Thyroid gland (tissue), 4 donors: ENCODE data around the gene B9D1. TPM values are rescaled to one million over a fixed set of nuclear protein-coding genes. Genes with fewer than 3 reads are reported as not detected.
"Not testable (repeated sequence)": the region's sequence is repeated elsewhere in the genome, so short reads cannot be mapped to it uniquely, and the experiment has no call there.

Experiments used
- DNase-seq, 2 donors: peaks; one replicate each; pipeline ENCODE4 v3.0.0-alpha.2; 2019
- H3K27ac ChIP-seq, 3 donors: fragments of 200-600 bp; sonication (generic); 1 replicate in 2 of 3; 2 replicates in 1 of 3; pipeline ENCODE4 v1.5.1; 2016 to 2019; ENCODE audit warnings: mild to moderate bottlenecking in 1 of 3, moderate library complexity in 1 of 3
- H3K27me3 ChIP-seq: fragments of 200-600 bp; sonication (generic); one replicate; pipeline ENCODE4 v1.5.1; 2019
- H3K36me3 ChIP-seq, 2 donors: fragments of 200-600 bp; sonication (generic); one replicate each; pipeline ENCODE4 v1.5.1; 2016 to 2019
- H3K4me1 ChIP-seq, 2 donors: fragments of 200-600 bp; sonication (generic); one replicate each; pipeline ENCODE4 v1.5.1; 2017 to 2019
- H3K4me3 ChIP-seq, 3 donors: fragments of 200-600 bp; sonication (generic); replicated peaks in 1 of 3; 1 replicate in 2 of 3; 2 replicates in 1 of 3; pipeline ENCODE4 v1.5.1; 2016; ENCODE audit warnings: mild to moderate bottlenecking in 1 of 3
- H3K9me3 ChIP-seq: fragments of 200-600 bp; sonication (generic); one replicate; pipeline ENCODE4 v1.5.1; 2017
- CTCF ChIP-seq, 6 experiments: fragments of 200-600 bp in 3 of 6; fragments of 450-650 bp in 3 of 6; sonication (generic) in 3 of 6; IDR thresholded peaks; one replicate each; pipeline ENCODE4 v1.5.1; 2016 to 2019; ENCODE audit warnings: antibody characterized with exemption in 6 of 6, mild to moderate bottlenecking in 2 of 6, inconsistent platforms in 1 of 6, moderate library complexity in 1 of 6
- POLR2A ChIP-seq, 2 donors: fragments of 450-650 bp; IDR thresholded peaks; one replicate each; pipeline ENCODE4 v1.6.1; 2017; ENCODE audit warnings: antibody characterized with exemption in 2 of 2, mild to moderate bottlenecking in 2 of 2, moderate library complexity in 1 of 2
- WGBS, 2 donors: methylation state at CpG; one replicate each; pipeline ENCODE4 v1.1.5; 2017; 5-methylcytosine and 5-hydroxymethylcytosine counted together
- intact Hi-C: fragments of 100-400 bp; cut with DNase I; formaldehyde crosslinking; loops from one replicate; pipeline ENCODE4 v1.15.1; 2023
- total RNA-seq, 4 donors: library from RNA; depleted of rRNA; stranded (reverse); fragments of >200 nt; gene quantifications; one replicate each; pipeline ENCODE4 v1.2.3, GENCODE V29; 2016

The B9D1 gene
- total RNA-seq, 4 donors from 2014 or later, result 45.0 to 104 (median 90.3) TPM

GRCh38 chr17:19359856-19360255 lies 2.7 kb downstream of the B9D1 start:
- H3K27me3 ChIP-seq, result no peaks in the 10 kb centered on the region
- 96 to 98% methylated on average over 5 of the region's 5 CpGs for WGBS, 2 donors
- peaks cover 4 to 5% of the 10 kb centered on the region in 2 donors for H3K36me3 ChIP-seq
- TF ChIP-seq POLR2A (IDR thresholded peaks at IDR 0.05) (no peak), CTCF (IDR thresholded peaks at IDR 0.05) (no peak)
- H3K4me1 ChIP-seq, result peaks cover 12 to 13% of the 10 kb centered on the region in 2 donors
- no peak overlapping the region for H3K4me3 ChIP-seq
- no peaks in the 10 kb centered on the region for H3K9me3 ChIP-seq
- intact Hi-C loops, result loop anchor here (5.0 to 10.0 kb wide), 2 partner anchors 87 to 405 kb away; no protein-coding TSS in a partner anchor
- H3K27ac ChIP-seq, result no peak overlapping the region
- no peak for DNase-seq

- Histone ChIP-seq H3K27ac (no peak overlapping the region), H3K4me3 (no peak overlapping the region), H3K27me3 (no peaks in the 10 kb centered on the region), H3K9me3 (no peaks in the 10 kb centered on the region), H3K36me3 (peaks cover 4 to 5% of the 10 kb centered on the region in 2 donors), H3K4me1 (peaks cover 12 to 13% of the 10 kb centered on the region in 2 donors)
- 85 to 88% methylated on average over 7 of the region's 7 CpGs for WGBS, 2 donors
- TF ChIP-seq CTCF (IDR thresholded peaks at IDR 0.05), result no peak
- no peak for TF ChIP-seq POLR2A (IDR thresholded peaks at IDR 0.05)
- intact Hi-C loops, result no loop called here
- DNase-seq, result no peak
These were observed 3.4 kb downstream of the B9D1 start for GRCh38 chr17:19359151-19359550.

- intact Hi-C loops, result no loop called here
- Histone ChIP-seq H3K4me3 (no peak overlapping the region), H3K27me3 (no peaks in the 10 kb centered on the region), H3K4me1 (peaks cover 9% of the 10 kb centered on the region in 2 donors), H3K9me3 (no peaks in the 10 kb centered on the region), H3K36me3 (peaks cover 4 to 5% of the 10 kb centered on the region in 2 donors), H3K27ac (no peak overlapping the region)
- no peak for TF ChIP-seq POLR2A (IDR thresholded peaks at IDR 0.05)
- TF ChIP-seq CTCF (IDR thresholded peaks at IDR 0.05), result no peak
- WGBS, 2 donors, result 77 to 78% methylated on average over 6 to 7 of the region's 7 CpGs
- DNase-seq, result no peak
These were observed 4.8 kb downstream of the B9D1 start for GRCh38 chr17:19357761-19358160.

GRCh38 chr17:19357351-19357750 lies 5.2 kb downstream of the B9D1 start:
- DNase-seq, result no peak
- Histone ChIP-seq H3K27me3 (no peaks in the 10 kb centered on the region), H3K9me3 (no peaks in the 10 kb centered on the region), H3K4me1 (peaks cover 9% of the 10 kb centered on the region in 2 donors), H3K4me3 (no peak overlapping the region), H3K36me3 (peaks cover 4 to 5% of the 10 kb centered on the region in 2 donors), H3K27ac (no peak overlapping the region)
- intact Hi-C loops, result no loop called here
- WGBS, 2 donors, result 86 to 94% methylated on average over 7 of the region's 7 CpGs
- no peak for TF ChIP-seq POLR2A (IDR thresholded peaks at IDR 0.05)
- TF ChIP-seq CTCF (IDR thresholded peaks at IDR 0.05), result no peak

- intact Hi-C loops, result no loop called here
- Histone ChIP-seq H3K27me3 (no peaks in the 10 kb centered on the region), H3K36me3 (peaks cover 3 to 4% of the 10 kb centered on the region in 2 donors), H3K4me3 (no peak overlapping the region), H3K9me3 (no peaks in the 10 kb centered on the region), H3K27ac (no peak overlapping the region), H3K4me1 (no peaks in the 10 kb centered on the region)
- WGBS, 2 donors, result 80 to 92% methylated on average over 6 of the region's 6 CpGs
- DNase-seq, result no peak
- TF ChIP-seq POLR2A (IDR thresholded peaks at IDR 0.05) (no peak), CTCF (IDR thresholded peaks at IDR 0.05) (no peak)
These were observed 7.8 kb downstream of the B9D1 start for GRCh38 chr17:19354748-19355147.

GRCh38 chr17:19353401-19353800 lies 9.1 kb downstream of the B9D1 start:
- intact Hi-C loops, DNase-seq: not testable (repeated sequence)

More at GRCh38 chr17:19353401-19353800, 9.1 kb downstream of the B9D1 start:
- H3K27me3 ChIP-seq, H3K9me3 ChIP-seq, H3K4me3 ChIP-seq, H3K27ac ChIP-seq, H3K4me1 ChIP-seq, H3K36me3 ChIP-seq: not testable (repeated sequence)
- WGBS, 2 donors, result 93 to 94% methylated on average over 11 of the region's 11 CpGs
